ENCODE results near the gene ARFIP1. TPM values are rescaled to one million over a fixed set of nuclear protein-coding genes. Genes with fewer than 3 reads are reported as not detected.

Gene ARFIP1
- total and polyA plus RNA-seq, 9 of the 15 experiments (the other 6 are each of a cell fraction or from before 2014, with no cell fraction given): 14.1 to 25.1 (median 20.9) TPM

- ATAC-seq (no peak), FAIRE-seq (no peak), DNase-seq (ENCODE audit: extremely low read depth in 1 of 4, low spot score in 3 of 4) (no peak)
- ChIA-PET POLR2A (no interaction called here), CTCF (ENCODE audit: low intra/inter-chr PET ratio) (no interaction called here)
- Histone ChIP-seq H3K4me1 (replicated peaks in 1 of 2; ENCODE audit: control insufficient read depth in 2 of 2, insufficient read depth in 2 of 2, low read length in 2 of 2) (no peaks in the 10 kb centered on the region), H3K27ac (ENCODE audit: extremely low read depth, low read depth, low read length) (no peak overlapping the region), H3K4me3 (no peak overlapping the region), H3K27me3 (ENCODE audit: control insufficient read depth in 2 of 2, insufficient read depth in 2 of 2, low read length in 2 of 2) (no peaks in the 10 kb centered on the region), H3K36me3 (ENCODE audit: control insufficient read depth, insufficient read depth, low read length) (no peaks in the 10 kb centered on the region), H3K79me2 (ENCODE audit: control insufficient read depth, insufficient read depth, low read length) (no peaks in the 10 kb centered on the region), H4K20me1 (replicated peaks; ENCODE audit: control insufficient read depth, insufficient read depth, low read length) (no peaks in the 10 kb centered on the region), H3K9ac (ENCODE audit: insufficient read depth in 1 of 2, low read depth in 2 of 2, low read length in 2 of 2) (no peak overlapping the region), H2AFZ (ENCODE audit: low read depth, low read length) (no peak overlapping the region), H3K9me3 (replicated peaks; ENCODE audit: control insufficient read depth, insufficient read depth, low read depth, low read length) (no peaks in the 10 kb centered on the region), H3K4me2 (ENCODE audit: insufficient read depth, low read length) (no peak overlapping the region), H3K9me1 (ENCODE audit: control insufficient read depth, insufficient read depth, low read length) (no peaks in the 10 kb centered on the region)
- 5% methylated on average over 1 of the region's 1 CpG for WGBS (ENCODE audit: insufficient coverage, low coverage, missing lambda C conversion rate)
- intact Hi-C loops (cut with micrococcal nuclease) (no loop called here), in situ Hi-C loops (cut with MboI) (no loop called here)
- BruUV-seq (replicated peaks): no TSS peak
- no peak for TF ChIP-seq ZNF592 (IDR thresholded peaks at IDR 0.05)
- peak; percentile 73 for TF ChIP-seq ZFP36 (IDR thresholded peaks at IDR 0.05; ENCODE audit: low read depth, low read length, partially characterized antibody)
Measured at GRCh38 chr4:152920768-152921167, 141.0 kb downstream of the ARFIP1 start.
